IMR-90 (cell line): ENCODE results near the gene SNRNP27. TPM values are rescaled to one million over a fixed set of nuclear protein-coding genes. Genes with fewer than 3 reads are reported as not detected.

Experiments
- ATAC-seq: fragments of 200-7000 bp; cut with Tn5 transposase; 2 replicates; pipeline ENCODE4 v1.9.1; 2020; ENCODE audit warnings: low read depth, mild to moderate bottlenecking, moderate library complexity
- BruUV-seq: library from RNA; stranded (reverse); fragments of 400-500 nt; replicated peaks from 2 replicates; lab custom pipeline; 2021; lab: Mats Ljungman, UMichigan
- CTCF ChIA-PET: fragments of 300-600 bp; formaldehyde crosslinking; extraction: SDS; loops from one replicate; lab custom pipeline; 2021; ENCODE audit warnings: antibody characterized with exemption; lab: Yijun Ruan, JAX
- POLR2A ChIA-PET: fragments of 300-600 bp; sonication (Branson Sonifier 250); formaldehyde crosslinking; loops from one replicate; lab custom pipeline; 2022; ENCODE audit warnings: antibody characterized with exemption; ENCODE audit not compliant: unreplicated experiment; lab: Charles Lee
- DNase-seq: peaks from one replicate; pipeline ENCODE4 v3.0.0; 2013
- H2AFZ ChIP-seq: replicated peaks from 2 replicates; pipeline ENCODE3; 2013; ENCODE audit warnings: low read length, mild to moderate bottlenecking; ENCODE audit not compliant: poor library complexity
- H2AK5ac ChIP-seq: 2 replicates; pipeline ENCODE4 v1.6.1; 2013; ENCODE audit warnings: low read depth, low read length, inconsistent platforms
- H2AK9ac ChIP-seq: replicated peaks from 2 replicates; pipeline ENCODE3; 2013; ENCODE audit warnings: mild to moderate bottlenecking, low read depth, low read length, moderate library complexity; ENCODE audit not compliant: poor library complexity
- H2BK120ac ChIP-seq: 2 replicates; pipeline ENCODE4 v1.6.1; 2013; ENCODE audit warnings: low read depth, low read length, inconsistent platforms
- H2BK15ac ChIP-seq: 3 replicates; pipeline ENCODE4 v1.6.1; 2013; ENCODE audit warnings: low read depth, low read length, inconsistent platforms
- H2BK20ac ChIP-seq: 2 replicates; pipeline ENCODE4 v1.6.1; 2013; ENCODE audit warnings: low read depth, mild to moderate bottlenecking, inconsistent platforms, low read length, moderate library complexity
- H2BK5ac ChIP-seq: 2 replicates; pipeline ENCODE4 v1.6.1; 2013; ENCODE audit warnings: mild to moderate bottlenecking, low read depth, low read length, inconsistent platforms; ENCODE audit not compliant: poor library complexity, severe bottlenecking
- H3K14ac ChIP-seq: replicated peaks from 2 replicates; pipeline ENCODE4 v1.6.1; 2013; ENCODE audit warnings: low read depth, low read length, inconsistent platforms
- H3K18ac ChIP-seq: 2 replicates; pipeline ENCODE4 v1.6.1; 2013; ENCODE audit warnings: low read depth, low read length, control low read depth
- H3K23ac ChIP-seq: 2 replicates; pipeline ENCODE4 v1.6.1; 2013; ENCODE audit warnings: low read depth, low read length, inconsistent platforms
- H3K27ac ChIP-seq: 2 replicates; pipeline ENCODE4 v1.5.1; 2013; ENCODE audit warnings: mild to moderate bottlenecking, control low read depth, low read length; ENCODE audit not compliant: insufficient read depth
- H3K27me3 ChIP-seq: 2 replicates; pipeline ENCODE4 v1.6.1; 2013; ENCODE audit warnings: low read length; ENCODE audit not compliant: control insufficient read depth, insufficient read depth
- H3K36me3 ChIP-seq: 2 replicates; pipeline ENCODE4 v1.6.1; 2013; ENCODE audit warnings: low read length, mixed read lengths; ENCODE audit not compliant: control insufficient read depth, insufficient read depth
- H3K4ac ChIP-seq: 2 replicates; pipeline ENCODE4 v1.6.1; 2013; ENCODE audit warnings: low read depth, low read length, inconsistent platforms
- H3K4me1 ChIP-seq: 2 replicates; pipeline ENCODE4 v1.6.1; 2013; ENCODE audit warnings: low read length, mixed read lengths; ENCODE audit not compliant: control insufficient read depth, insufficient read depth
- H3K4me2 ChIP-seq: 2 replicates; pipeline ENCODE4 v1.6.1; 2013; ENCODE audit warnings: low read depth, mild to moderate bottlenecking, control low read depth, low read length, moderate library complexity
- H3K4me3 ChIP-seq: 2 replicates; pipeline ENCODE4 v1.5.1; 2013; ENCODE audit warnings: low read depth, mild to moderate bottlenecking, control low read depth, low read length, moderate library complexity; ENCODE audit not compliant: insufficient read depth
- H3K56ac ChIP-seq: 2 replicates; pipeline ENCODE4 v1.6.1; 2013; ENCODE audit warnings: low read length, inconsistent platforms; ENCODE audit not compliant: insufficient read depth; ENCODE audit errors: extremely low read depth
- H3K79me1 ChIP-seq, 2 experiments: 2 replicates each; pipeline ENCODE4 v1.6.1; 2013; ENCODE audit warnings: low read length in 2 of 2, inconsistent platforms in 1 of 2, low read depth in 1 of 2
- H3K9ac ChIP-seq: 2 replicates; pipeline ENCODE4 v1.6.1; 2013; ENCODE audit warnings: low read depth, low read length, control low read depth
- H3K9me1 ChIP-seq: 2 replicates; pipeline ENCODE4 v1.6.1; 2013; ENCODE audit warnings: low read length, inconsistent platforms; ENCODE audit not compliant: insufficient read depth
- H3K9me3 ChIP-seq: 2 replicates; pipeline ENCODE4 v1.6.1; 2013; ENCODE audit warnings: low read length; ENCODE audit not compliant: control insufficient read depth, insufficient read depth
- H4K20me1 ChIP-seq: 2 replicates; pipeline ENCODE4 v1.6.1; 2013; ENCODE audit warnings: low read length, inconsistent platforms; ENCODE audit not compliant: insufficient read depth
- H4K5ac ChIP-seq: 2 replicates; pipeline ENCODE4 v1.6.1; 2013; ENCODE audit warnings: mild to moderate bottlenecking, low read depth, low read length, control low read depth
- H4K8ac ChIP-seq, 2 experiments: 2 replicates each; pipeline ENCODE4 v1.6.1; 2013; ENCODE audit warnings: low read depth in 2 of 2, low read length in 2 of 2, control low read depth in 1 of 2, inconsistent platforms in 1 of 2
- H4K91ac ChIP-seq: 2 replicates; pipeline ENCODE4 v1.6.1; 2013; ENCODE audit warnings: low read depth, low read length, inconsistent platforms; ENCODE audit not compliant: insufficient read depth
- BHLHE40 ChIP-seq: fragments of 150-350 bp; IDR thresholded peaks from 2 replicates; pipeline ENCODE4 v1.6.1; 2016; ENCODE audit warnings: mild to moderate bottlenecking, low read depth, low read length
- CEBPB ChIP-seq: IDR thresholded peaks from 2 replicates; pipeline ENCODE4 v1.6.1; 2012; ENCODE audit warnings: low read depth, low read length, improper control_type of control experiment
- MAFK ChIP-seq: IDR thresholded peaks from 2 replicates; pipeline ENCODE4 v1.6.1; 2012; ENCODE audit warnings: low read depth, low read length, improper control_type of control experiment
- MAZ ChIP-seq: IDR thresholded peaks from 2 replicates; pipeline ENCODE4 v1.6.1; 2012; ENCODE audit warnings: low read depth, mild to moderate bottlenecking, low read length, improper control_type of control experiment, moderate library complexity, borderline replicate concordance
- POLR2A ChIP-seq: IDR thresholded peaks from 2 replicates; pipeline ENCODE4 v1.6.1; 2012; ENCODE audit warnings: mild to moderate bottlenecking, low read depth, low read length
- RAD21 ChIP-seq: IDR thresholded peaks from 2 replicates; pipeline ENCODE4 v1.6.1; 2012; ENCODE audit warnings: low read length, improper control_type of control experiment
- WGBS, 2 experiments: methylation state at CpG; one replicate each; pipeline versions ENCODE4 v1.1.5 to v1.1.7; 2013; ENCODE audit warnings: missing lambda C conversion rate in 2 of 2; ENCODE audit not compliant: insufficient read length in 1 of 2; ENCODE audit errors: extremely low coverage in 2 of 2; 5-methylcytosine and 5-hydroxymethylcytosine counted together
- dilution Hi-C: fragments of 300-500 bp; cut with HindIII; formaldehyde crosslinking; loops from one replicate; pipeline ENCODE4 v1.14.3; 2018; ENCODE audit warnings: low sequenced_read_pairs; ENCODE audit not compliant: unreplicated experiment
- in situ Hi-C: fragments of 300-500 bp; cut with MboI; formaldehyde crosslinking; loops from 3 replicates; pipeline ENCODE4 v1.14.3; 2019; ENCODE audit warnings: low sequenced_read_pairs, inconsistent platforms, mixed read lengths
- intact Hi-C: fragments of 100-400 bp; cut with micrococcal nuclease; formaldehyde crosslinking; loops from 2 replicates; pipeline ENCODE4 v1.10.0; 2022
- polyA plus RNA-seq, 3 experiments: library from polyadenylated mRNA; depleted of rRNA; stranded (reverse); fragments of >200 nt; gene quantifications; 2 replicates each; pipeline ENCODE4 v1.2.3, GENCODE V29; 2012; ENCODE audit warnings: low replicate concordance in 1 of 3
- total RNA-seq: library from RNA; depleted of rRNA; stranded (reverse); fragments of >200 nt; gene quantifications from 2 replicates; pipeline ENCODE4 v1.2.3, GENCODE V29; 2012
- TF ChIP-seq, protein P1 (sequence below): fragments of 150-350 bp; IDR thresholded peaks from 2 replicates; pipeline ENCODE4 v1.6.1; 2017; ENCODE audit warnings: mild to moderate bottlenecking, antibody characterized with exemption, low read length, low read depth

The SNRNP27 gene
- total and polyA plus RNA-seq, 2 of the 4 experiments (the other 2 are of a cell fraction): 8.8 to 48.3 TPM

DNA sequence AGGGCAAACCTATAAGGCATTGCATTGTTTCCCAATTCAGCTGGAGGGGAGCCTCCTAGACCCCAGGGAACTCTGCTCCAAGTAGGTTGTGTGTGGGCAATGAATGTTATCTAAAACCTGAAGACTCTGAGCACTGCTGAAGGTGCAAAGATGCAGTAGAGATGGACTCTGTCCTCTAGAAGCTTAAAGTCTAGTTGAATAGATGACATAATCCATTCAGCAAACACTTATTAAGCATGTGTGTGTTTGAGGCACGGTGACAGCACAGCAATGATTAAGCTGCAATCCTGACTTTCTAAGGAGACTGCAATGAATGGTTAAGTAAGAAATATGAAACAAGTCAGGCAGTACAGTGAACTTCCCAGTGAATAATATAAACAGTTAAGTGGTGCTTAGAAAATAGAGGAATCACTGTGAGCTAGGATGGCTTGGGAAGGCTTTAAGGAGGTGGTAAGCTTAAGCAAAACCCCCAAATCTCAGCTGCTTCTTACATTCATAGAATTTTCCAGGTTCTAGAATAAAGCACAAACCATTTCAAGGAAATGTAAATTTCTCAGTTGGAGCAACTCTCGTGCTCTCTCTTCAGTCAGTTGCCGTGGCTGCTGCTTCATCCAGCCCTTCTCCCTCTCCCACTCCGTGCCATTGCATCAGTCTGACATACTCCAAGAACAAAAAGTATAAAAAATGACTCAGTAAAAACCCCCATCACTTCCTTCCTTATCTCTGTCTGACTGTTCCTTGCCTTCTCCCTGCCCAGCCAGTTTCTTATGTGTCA is 40.3 kb downstream of the SNRNP27 start (continued):
- no peak for TF ChIP-seq MAZ
- TF ChIP-seq, protein P1, sequence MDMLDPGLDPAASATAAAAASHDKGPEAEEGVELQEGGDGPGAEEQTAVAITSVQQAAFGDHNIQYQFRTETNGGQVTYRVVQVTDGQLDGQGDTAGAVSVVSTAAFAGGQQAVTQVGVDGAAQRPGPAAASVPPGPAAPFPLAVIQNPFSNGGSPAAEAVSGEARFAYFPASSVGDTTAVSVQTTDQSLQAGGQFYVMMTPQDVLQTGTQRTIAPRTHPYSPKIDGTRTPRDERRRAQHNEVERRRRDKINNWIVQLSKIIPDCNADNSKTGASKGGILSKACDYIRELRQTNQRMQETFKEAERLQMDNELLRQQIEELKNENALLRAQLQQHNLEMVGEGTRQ: 0 out of 2 replicates have a peak, but pooled peaks have one; percentile 2

DNA sequence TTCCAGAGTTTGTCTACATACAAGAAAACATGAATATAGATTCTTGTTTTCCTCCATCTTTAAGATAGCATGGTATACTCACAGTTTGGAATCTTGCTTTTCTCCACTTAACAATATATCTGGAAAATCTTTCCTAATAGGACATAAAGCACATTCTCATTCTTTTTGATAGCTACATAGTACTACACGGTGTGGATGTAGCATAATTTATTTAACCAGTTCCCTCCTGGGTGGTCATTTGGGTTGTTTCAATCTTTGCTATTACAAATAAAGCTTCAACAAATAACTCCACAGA is 40.8 kb downstream of the SNRNP27 start:
- Histone ChIP-seq H3K79me1 (peaks cover 14 to 21% of the 10 kb centered on the region in 2 experiments), H2BK120ac (peak overlapping the region; percentile 66), H2AK5ac (no peak overlapping the region), H2AFZ (no peak overlapping the region), H2BK5ac (peak overlapping the region; percentile 36), H4K20me1 (no peaks in the 10 kb centered on the region), H4K5ac (no peak overlapping the region), H3K9me1 (peaks cover 16% of the 10 kb centered on the region), H3K27me3 (no peaks in the 10 kb centered on the region), H3K4me1 (peaks cover 11% of the 10 kb centered on the region), H3K4me2 (peak overlapping the region; percentile 39), H3K9me3 (no peaks in the 10 kb centered on the region), H3K23ac (peak overlapping the region; percentile 76; the same call in 1 of the 2 replicates), H3K36me3 (peaks cover 26% of the 10 kb centered on the region), H3K18ac (0 out of 2 replicates have a peak overlapping the region, but pooled peaks have one; percentile 10), H4K91ac (peak overlapping the region; percentile 56; the same call in 1 of the 2 replicates), H2BK20ac (peak overlapping the region; percentile 10; the same call in 1 of the 2 replicates), H4K8ac (peak overlapping the region in 1 of 2 experiments; percentile 74; a peak in 2 of 4 replicates), H3K4me3 (peak overlapping the region; percentile 8; the same call in 1 of the 2 replicates), H3K4ac (peak overlapping the region; percentile 38), H2BK15ac (no peak overlapping the region), H3K9ac (peak overlapping the region; percentile 37; the same call in 1 of the 2 replicates), H3K56ac (peak overlapping the region; percentile 79), H3K14ac (peak overlapping the region; percentile 7; the same call in 1 of the 2 replicates), H3K27ac (peak overlapping the region; percentile 74; the same call in 1 of the 2 replicates), H2AK9ac (no peak overlapping the region)
- DNase-seq: no peak
- no peak for ATAC-seq
- TF ChIP-seq CEBPB (no peak), MAFK (no peak), POLR2A (no peak), RAD21 (peak; percentile 13; the same call in 1 of the 2 replicates), BHLHE40 (no peak)
- POLR2A ChIA-PET: interaction anchor here (0.5 kb wide), 1 partner anchor 39 kb away, joined by 3 read pairs; no protein-coding TSS in a partner anchor
- in situ Hi-C loops (no loop called here), intact Hi-C loops (loop anchor here (2.0 to 5.0 kb wide), 3 partner anchors 18 to 208 kb away; no protein-coding TSS in a partner anchor), dilution Hi-C loops (no loop called here)
- no TSS peak for BruUV-seq
- CTCF ChIA-PET: interaction anchor here (0.6 to 2.0 kb wide), 2 partner anchors 46 to 136 kb away, joined by 4 to 6 read pairs; no protein-coding TSS in a partner anchor
- no CpG with 5 or more reads among the region's 1 CpG for WGBS, 2 experiments
